GM21529 (cell line): ENCODE data around the gene GTF3A.

Experiments used
- ATAC-seq: cut with Tn5 transposase; IDR thresholded peaks from one replicate; pipeline ENCODE4 v1.9.1; 2021; ENCODE audit not compliant: unreplicated experiment

GTF3A gene

DNA sequence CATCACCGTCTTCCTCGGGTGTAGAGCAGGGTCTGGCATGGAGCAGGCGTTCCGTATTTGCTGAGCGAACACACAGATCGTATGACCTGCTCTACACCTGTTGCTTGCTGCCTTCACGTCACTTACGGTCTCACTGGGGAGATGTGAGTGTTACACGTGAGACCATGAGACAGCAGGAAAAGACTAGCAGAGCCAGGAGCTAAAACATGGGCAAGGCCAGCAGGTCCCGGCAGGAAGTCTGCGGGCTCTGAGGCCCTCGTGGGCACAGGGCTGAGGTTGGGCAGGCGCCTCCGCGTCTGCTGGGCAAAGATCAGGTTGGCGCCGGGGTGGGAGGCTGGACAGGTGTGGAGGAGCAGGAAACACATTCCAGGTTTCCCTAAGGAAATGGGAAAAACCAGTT lies 19.7 kb upstream of the GTF3A start:
- no peak for ATAC-seq

- no peak for ATAC-seq
Observed at GRCh38 chr13:27405546-27406134, 18.8 kb upstream of the GTF3A start.

DNA sequence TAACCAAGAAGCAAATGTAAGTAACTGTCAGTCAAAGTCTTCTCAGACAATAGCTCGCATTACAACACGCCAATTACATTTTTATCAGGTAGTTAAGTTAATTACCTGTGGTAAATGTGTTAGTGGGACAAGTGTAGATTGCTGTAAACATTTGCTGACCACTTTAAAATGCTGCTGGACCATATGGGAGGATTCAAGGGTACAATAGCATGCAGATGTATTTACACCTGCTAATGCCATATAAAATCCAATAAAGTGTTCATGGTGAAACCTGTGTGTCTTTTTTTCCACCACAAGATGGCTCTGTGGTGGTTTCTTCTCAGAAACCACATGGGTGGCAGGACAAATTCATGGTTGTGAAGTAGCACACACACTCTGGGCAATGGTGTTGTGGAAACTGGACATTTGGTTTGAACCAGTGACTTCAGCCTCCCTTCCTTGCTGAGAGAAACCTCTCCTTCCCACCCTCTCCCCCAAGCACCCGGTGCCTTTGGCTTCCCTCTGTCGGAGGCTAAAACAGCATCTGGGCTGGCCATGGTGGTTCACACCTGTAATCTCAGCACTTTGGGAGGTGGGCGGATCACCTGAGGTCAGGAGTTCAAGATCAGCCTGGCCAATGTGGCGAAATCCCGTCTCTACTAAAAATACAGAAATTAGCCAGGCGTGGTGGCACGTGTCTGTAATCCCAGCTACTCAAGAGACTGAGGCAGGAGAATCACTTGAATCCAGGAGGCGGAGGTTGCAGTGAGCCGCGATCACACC lies 18.1 kb upstream of the GTF3A start:
- ATAC-seq = no peak

- no peak for ATAC-seq
Observed at GRCh38 chr13:27408074-27408473, 16.3 kb upstream of the GTF3A start.

DNA sequence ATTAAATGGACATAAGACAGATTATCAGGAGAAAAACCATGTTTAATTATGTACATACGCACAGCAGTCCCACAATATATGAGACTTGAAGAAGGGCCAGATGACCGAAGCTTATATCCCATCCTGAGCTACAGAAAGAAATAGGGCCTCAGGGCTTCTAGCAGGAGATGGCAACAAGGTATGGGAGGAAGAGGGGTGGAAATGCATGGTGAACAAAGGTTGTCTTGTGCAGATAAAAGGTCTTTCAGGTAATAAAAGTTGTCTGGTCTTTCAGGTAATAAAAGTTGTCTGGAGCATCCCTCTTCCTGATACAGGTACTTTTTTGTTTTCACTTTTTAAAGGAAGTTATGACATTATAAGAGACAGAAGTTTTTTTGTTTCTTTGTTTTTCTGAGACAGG lies 15.4 kb upstream of the GTF3A start:
- ATAC-seq = no peak

DNA sequence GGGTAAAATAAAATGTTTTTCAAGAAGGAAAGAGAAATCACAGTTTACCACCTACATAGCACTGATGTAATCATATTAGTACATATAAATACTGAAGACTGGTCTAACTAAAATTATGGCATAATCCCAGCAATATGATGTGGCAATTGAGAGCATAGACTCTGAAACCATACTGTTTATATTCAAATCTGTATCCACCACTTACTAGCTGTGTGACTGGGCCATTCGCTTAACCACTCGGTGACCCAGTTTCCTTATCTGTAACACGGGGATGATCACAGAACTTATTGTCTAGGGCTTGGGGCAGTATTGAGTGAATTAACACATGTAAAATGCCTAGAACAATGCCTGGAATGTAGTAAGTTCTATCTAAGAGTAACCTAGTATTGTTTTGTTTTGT lies 13.1 kb upstream of the GTF3A start:
- ATAC-seq = no peak

GRCh38 chr13:27415116-27415515 lies 9.3 kb upstream of the GTF3A start:
- ATAC-seq = no peak

- no peak for ATAC-seq
Observed at GRCh38 chr13:27419328-27419727, 5.1 kb upstream of the GTF3A start.

DNA sequence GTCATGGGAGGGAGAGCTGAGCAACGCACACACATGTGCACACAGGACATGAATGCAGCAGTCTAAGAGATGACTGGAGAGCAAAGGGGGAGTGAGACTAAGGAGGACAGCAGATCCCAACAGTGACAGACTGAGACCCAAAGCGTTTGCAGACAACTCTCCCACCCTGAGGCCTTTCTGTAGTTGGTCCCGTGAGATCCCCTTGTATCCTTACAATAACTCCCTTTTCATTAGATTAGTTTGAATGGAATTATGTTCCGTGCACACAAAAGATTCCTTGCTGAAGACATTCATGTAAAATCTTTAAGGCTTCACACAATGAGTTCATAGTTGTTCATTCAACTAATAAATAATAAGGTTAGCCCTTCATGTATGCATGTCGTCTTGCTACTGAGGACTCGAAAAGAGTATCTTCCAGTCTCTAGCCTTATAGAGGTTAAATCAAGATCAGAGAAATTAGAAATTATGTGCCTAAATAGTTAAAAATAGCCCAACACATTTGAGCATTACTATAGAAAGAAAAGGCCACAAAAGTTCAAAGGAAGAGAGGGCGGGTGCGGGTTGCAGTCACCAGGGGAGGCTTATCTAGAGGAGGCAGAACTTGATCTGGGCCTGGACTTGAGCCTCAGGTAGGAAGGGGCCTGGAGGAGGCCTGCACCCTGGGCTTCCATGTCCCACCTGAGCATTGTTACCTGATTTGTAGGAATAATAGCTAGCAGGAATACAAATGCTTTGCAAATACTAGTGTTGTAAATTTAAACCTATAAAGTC lies 3.1 kb upstream of the GTF3A start:
- ATAC-seq = no peak

- ATAC-seq = no peak
Observed at GRCh38 chr13:27423333-27423732, 1.1 kb upstream of the GTF3A start.

DNA sequence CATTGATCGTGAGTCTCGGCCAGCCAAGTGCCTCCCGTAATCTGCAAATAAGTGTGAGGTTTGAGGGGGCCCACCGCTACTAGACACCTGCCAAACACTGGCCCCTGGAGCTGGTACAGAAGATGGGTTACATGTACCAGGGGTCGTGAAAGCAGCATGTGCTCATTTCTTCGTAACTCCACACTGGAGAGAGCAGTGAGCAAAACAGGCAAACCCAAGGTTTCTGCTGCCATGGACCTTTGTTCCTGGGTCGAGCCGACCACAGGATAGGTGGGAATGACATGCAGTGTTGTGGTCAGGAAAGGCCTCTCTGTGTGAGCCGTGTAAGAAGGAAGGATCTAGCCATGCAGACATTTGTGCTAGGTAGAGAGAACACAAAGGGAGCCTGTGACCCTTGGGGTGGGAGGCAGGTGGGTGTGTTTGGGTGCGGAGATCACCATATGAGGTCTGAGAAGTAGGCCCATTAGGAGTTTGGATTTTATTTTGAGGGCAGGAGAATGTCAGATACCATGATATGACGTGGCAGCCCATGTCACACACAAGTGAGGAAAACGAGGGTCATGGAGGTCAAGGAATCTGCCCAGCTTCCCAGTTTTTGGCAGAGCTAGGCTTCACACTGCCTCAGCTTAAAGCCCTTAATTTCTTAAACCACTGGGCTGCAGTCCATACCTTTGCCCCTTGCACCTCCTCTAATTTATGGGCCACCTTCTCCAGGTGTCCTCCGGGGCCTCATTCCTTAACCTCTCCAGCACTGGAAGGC lies 919 bp downstream of the GTF3A start:
- peak; percentile 2 for ATAC-seq

DNA sequence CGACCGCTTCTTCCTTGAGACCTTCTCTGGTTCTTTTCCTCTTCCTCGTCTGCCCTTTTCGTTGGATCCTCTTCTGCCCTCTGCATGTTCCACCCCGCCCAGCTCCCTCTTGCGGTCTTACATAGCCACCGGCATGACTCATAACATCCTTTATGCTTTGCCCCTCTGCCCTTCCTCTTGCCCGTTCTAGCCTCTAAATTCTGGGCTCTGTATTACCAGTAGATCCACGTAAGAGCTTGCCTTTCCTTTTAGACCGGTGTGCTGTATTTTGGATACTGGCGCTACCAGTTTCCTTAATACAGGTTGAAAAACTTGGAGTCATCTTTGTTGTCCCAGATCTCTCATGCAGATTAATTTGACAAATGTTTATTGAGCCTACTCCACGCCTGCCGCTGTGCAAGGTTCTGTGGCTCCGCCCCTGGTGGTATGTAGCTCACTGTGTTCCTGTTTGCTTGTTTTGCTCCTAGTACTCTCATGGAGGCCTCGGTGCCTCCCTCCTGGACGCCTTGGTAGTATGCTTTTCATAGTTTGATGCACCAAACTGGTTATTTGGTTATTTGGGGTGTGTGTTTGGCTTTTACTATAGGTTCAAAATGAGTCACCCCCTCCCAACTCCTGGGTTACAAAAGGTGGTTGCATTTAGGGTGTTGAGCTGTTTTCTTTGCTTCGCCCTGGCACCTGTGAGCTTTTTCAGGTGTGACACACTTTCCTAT lies 1.7 kb downstream of the GTF3A start:
- ATAC-seq = peak; percentile 70

GRCh38 chr13:27427641-27428040 lies 3.2 kb downstream of the GTF3A start:
- no peak for ATAC-seq

- no peak for ATAC-seq
Observed at GRCh38 chr13:27428160-27428559, 3.7 kb downstream of the GTF3A start.

- ATAC-seq = no peak
Observed at GRCh38 chr13:27432180-27432579, 7.8 kb downstream of the GTF3A start.

DNA sequence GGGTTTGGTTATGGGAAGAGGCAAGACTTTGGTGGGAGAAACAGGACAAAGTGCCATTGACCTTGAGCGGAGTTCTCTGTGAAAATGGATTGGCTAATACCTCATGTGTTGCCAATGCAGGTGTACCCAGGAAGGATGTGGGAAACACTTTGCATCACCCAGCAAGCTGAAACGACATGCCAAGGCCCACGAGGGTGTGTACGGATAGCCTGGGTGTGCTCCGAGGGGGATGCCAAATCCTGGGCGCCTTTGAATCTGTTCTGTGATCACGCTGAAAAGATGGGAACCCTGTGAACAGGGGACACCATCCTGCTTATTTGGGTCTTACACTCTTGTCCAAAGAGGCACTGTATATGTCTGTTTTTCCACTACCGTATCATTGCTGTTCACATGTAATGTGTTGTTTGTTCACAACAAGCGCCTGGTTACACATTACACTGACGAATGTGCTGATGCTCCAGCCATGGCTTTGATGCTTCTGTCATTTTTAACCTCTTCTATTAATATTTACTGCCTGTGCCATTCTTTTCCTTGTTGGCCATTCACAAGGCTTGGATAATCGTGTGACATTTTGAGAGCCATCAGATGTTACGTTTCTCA lies 8.3 kb downstream of the GTF3A start:
- ATAC-seq = no peak

GRCh38 chr13:27437126-27437525 lies 12.7 kb downstream of the GTF3A start:
- ATAC-seq = no peak

GRCh38 chr13:27440408-27440807 lies 16.0 kb downstream of the GTF3A start:
- ATAC-seq = no peak

DNA sequence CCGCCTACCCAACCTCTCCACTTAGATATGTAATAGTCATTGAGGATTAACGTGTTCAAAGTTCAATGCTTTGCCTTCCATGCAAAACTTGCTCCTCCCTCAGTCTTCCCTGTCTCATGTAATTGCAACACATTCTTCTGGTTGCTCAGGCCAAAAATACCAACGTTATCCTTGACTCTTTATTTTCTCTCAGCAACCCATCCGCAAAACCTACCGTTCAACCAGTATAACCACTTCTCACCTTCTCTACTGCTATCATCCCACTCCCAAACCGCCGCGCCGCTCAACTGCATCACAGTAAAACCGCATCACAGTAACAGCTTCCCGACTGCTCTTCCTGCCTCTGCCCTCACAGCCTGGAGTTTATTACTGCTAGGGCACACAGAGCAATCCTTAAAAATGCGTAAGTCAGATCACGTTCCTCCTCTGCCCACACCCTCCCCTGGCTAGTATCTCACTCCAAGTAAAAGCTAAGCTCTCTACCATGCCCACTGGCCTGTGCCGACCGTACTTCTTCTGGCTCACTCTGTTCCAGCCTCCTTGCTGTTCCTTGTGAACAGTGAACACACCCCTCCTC lies 17.7 kb downstream of the GTF3A start:
- ATAC-seq = no peak

DNA sequence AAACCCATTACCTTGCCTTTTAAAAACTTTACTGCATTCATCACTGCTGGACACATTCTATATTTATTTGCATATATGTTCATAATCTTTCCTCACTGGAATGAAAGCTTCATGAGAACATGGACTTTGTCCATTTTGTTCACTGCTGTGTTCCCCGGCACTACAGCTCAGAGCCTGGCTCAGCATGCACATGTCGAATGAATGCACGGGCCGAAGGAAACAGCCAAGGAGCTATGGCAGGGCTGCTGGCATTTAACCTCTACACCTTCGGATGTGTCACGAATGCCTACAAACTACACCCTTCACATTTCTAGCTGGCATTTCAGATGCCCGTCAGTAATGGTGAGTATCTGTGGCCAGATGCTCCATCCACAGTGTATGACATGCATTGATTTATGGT lies 18.4 kb downstream of the GTF3A start:
- no peak for ATAC-seq
